GM21786 (cell line): ENCODE measurements around the gene FHIT.
A peak's percentile ranks its signal among the peaks of the same experiment; 100 is the strongest.
"Not testable (repeated sequence)": the region's sequence is repeated elsewhere in the genome, so short reads cannot be mapped to it uniquely, and the experiment has no call there.

Source experiments
- ATAC-seq: cut with Tn5 transposase; IDR thresholded peaks from one replicate; pipeline ENCODE4 v1.9.1; 2021; ENCODE audit not compliant: unreplicated experiment

Gene FHIT

DNA sequence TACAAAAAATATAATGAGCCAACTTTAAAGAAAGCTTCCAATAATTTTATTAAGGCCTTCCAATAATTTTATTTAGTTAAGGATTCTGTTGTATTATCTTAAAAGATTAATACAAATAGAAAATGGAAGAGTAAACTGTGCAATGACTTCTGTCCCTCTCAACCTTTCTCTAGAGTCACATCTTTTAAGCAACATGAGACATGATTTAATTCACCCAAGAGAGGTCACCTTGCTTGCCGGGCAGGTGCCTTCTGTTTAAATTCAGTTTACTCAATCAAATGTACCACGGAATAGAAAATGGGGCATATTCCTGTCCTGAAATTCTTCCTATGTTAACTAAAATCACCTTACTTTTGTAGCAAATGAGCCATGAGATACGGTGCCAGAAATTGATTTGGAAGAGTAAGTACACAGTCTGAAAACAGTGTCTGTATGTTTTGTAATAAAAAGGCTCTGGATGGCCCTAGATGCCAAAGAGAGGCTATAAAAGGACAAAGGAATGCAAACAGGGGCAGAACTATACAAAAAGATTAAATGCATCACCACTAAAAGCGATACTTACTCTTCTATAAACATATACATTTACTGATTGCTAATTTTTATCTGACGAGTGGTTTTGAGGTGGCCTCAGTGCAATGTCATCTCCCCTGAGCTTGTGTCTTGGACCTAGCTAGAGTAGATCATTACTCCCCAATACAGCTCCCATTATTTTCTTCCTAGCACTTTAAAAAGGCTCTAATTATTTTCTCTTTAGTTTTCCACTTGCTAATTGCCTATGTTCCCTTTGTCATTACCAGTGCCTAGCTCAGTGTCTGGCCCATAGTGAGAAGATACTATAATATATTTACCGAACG is 134.0 kb downstream of the FHIT start:
- no peak for ATAC-seq

DNA sequence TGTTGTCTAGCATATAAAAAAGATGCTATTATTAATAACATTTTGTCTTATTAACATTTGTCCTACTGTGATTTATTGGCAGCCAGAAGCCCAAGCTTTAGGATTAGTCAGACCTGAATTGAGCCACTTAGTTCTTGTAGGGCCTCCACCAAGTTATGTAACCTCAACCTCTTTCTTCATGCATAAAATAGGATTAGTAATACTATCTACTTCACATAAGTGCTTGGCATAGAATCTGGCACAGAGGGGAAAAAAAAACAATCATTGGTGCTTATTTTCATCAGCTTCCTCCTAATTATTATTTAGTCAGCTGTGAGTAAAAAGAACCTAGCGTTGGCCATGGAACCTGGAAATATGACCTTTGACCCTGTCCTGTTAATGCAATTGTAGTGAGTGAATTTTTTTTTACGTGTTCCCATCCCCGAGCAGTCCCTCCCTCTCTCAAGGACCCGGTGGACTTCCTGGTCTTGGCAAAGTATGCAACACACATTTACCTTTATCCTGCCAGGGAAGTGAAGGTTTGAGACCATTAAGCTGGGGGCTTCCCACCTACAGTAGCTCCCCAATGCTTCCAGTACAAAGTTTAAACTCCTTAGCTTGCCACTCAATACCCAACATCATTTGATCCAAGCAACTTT is 136.8 kb downstream of the FHIT start:
- no peak for ATAC-seq

DNA sequence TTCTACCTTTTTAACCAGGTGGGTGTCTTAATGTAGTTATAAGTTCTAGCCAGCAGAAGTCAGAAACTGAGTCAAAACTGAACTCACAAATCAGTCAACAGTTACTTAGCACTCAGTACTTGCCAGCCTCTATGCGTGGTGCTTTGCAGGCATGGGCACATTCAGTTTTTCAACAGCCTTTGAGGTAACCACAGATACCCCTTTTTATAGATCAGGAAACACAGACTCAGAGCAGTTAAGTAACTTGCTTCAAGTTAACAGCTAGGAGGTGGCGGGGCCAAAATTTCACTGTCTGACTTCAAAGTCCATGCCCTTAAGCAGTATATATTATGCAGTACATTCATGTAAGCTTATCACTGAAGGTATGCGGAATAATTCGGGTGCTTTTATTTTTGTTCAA is 139.4 kb downstream of the FHIT start:
- ATAC-seq = peak; percentile 67

DNA sequence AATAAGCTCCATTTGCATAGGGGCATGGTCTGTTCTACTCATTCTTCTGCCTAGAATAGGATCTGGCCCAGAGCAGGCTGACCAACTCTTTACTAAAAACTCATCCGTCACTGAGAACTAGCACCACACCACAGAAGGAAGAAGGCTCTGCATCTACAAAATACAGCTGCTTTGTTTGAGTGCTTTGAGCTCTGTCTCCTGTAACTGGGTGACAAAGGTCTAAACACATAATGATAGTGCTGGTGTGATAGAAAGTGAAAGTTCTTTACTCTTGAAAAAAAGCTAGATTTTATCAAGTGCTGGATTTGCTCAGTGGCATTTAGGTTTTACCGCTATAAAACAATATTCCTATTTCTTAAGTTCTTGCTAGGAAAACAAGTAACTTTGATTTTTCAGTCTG is 140.7 kb downstream of the FHIT start:
- peak; percentile 64 for ATAC-seq

DNA sequence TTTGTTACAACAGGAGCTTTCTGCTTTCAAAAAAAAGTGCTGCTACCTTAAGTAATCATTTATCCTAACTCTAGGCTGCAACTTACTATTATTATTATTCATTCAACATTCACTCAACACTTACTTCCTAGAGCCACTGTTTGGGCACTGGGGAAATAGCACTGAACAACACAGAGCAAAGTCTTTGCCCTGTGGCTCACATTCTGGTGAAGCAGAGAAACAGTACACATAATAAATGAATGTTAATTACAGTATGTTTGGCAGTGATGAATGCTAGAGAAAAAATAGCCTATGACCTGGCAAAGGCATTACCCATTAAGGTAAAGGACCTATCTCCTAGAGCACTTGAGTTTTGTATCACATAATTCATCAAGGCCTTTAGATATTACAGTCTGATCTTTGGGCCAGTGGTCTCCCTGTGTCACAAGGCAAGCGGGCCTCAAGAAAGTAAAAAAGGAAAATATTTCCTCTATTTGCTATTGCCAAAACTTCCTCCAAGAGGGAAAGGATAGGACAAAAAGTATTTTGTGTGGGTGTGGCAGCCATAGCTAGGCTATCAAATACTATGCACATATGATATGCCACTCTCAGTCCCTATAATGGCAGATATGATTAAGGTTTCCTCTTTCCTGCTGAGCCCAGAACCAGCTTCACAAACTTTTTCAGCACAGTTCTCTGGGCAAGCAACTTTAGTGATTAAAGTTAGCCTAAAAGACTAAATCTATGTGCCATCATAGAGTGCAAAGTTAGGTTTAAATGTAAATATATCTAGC is 142.8 kb downstream of the FHIT start:
- no peak for ATAC-seq

DNA sequence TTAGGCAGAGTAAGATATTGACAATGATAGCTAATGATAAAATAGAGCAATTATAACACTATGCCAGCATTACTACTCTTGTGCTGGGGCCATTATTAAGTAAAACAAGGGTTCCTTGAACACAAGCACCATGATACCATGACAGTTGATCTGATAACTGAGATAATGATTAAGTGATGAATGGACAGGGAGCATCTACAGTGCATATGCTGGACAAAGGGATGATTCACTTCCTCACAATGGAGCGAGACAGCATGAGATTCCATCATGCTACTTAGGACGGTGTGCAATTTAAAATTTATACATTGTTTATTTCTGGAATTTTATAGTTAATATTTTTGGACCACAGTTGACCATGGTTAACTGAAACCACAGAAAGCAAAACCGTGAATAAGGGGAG is 156.6 kb downstream of the FHIT start:
- ATAC-seq = no peak

DNA sequence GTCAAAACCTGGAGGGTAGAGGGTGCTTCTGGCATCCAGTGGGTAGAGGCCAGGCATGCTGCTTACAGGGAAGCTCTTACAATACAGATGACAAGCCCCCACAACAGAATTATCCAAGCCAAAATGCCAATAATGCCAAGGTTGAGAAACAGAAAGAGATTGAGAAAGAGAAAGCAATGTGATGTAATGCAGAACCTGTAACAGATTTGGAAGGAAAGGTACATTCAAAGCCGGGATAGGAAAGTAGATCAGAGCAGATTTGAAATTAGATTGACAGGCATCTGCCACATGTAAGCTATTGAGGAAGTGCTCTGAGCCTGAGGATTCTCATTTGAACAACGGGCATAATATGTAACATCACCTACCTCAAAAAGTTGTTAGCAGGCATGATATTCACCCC is 157.9 kb downstream of the FHIT start:
- no peak for ATAC-seq

DNA sequence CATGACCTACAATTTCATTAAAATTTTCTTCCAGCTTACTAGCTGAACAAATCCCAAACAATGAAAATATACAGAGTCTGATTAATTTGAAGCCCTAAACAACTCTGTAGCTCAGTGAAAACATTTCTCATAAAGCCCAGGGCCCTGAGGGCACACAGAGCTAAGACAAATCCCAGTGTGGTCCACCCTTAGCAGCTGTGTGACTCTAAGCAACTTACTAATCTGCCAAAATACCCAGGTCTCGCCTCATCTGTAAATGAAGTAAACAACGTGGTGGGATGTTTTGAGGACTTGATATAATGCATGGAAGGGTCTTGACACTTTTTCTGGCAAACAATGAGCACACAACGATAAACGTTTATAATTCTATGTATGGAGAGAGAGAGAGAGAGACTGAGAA is 158.4 kb downstream of the FHIT start:
- ATAC-seq = no peak

DNA sequence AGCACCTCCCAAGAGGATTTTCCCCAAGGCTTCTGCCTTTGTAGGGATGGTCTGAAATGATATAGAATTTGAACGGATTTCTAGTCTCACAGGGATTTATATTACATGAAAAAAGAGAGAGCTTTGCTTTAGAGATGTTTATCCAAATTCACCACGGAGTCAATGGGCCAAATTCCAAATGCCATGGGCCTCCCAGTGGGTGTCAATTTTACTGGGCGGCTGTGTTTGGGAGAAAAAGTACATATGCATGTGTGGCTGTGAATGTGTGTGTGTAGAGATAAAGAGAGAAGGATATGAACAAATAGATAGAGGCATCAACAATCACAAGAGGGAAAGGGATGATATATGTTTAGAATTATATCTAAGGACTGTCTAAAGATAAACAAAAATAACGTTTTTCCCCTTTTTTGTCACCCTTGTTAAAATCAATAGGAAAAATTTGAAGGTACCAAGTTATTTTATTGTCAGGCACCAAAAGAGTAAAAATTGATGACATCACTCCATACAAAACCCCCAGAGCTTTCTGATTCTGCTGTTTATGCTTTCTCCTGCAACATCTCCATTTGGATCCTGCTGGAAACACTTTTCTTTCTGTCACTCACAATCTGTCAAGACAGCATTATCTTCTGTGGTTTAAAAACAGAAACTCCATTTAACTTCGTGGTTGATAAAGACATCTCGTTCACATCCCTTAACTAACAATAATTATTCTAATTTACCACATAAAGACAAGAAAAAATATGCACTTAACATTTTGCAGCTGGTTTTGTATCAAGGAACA is 160.7 kb downstream of the FHIT start:
- no peak for ATAC-seq

DNA sequence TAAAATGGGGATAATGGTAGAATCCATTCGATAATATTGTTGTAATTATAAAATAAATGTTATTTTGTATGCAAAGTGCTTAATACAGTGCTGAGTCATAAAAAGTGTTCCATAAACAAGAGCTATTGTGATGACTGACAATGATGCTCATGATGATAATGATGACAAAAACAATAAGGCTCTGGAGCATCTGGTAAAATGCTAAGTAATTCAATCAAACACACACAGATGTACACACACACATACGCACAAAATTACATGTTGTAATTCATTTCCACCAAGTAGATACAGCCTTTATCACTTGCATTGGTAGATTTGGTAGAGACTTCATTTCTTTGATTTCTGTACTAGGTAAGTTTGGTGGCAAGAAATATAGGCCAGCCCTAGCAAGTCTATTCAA is 163.8 kb downstream of the FHIT start:
- ATAC-seq = no peak

DNA sequence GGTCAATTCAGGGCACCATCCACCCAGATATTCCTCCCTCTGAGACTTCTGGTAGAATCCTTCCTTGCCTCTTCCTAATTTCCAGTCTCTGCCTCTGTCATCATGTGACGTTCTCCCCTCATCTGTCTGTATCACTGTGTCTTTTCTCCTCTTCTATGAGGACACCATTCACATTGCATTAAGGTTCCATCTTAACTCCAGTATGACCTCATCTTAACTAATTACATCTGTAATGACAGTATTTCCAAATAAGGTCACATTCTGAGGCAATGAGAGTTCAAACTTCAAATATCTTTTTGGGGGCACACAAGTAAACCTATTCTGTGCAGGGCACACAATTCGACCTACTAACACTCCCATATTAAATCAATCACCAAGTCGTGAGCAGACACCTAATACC is 169.7 kb downstream of the FHIT start:
- no peak for ATAC-seq

DNA sequence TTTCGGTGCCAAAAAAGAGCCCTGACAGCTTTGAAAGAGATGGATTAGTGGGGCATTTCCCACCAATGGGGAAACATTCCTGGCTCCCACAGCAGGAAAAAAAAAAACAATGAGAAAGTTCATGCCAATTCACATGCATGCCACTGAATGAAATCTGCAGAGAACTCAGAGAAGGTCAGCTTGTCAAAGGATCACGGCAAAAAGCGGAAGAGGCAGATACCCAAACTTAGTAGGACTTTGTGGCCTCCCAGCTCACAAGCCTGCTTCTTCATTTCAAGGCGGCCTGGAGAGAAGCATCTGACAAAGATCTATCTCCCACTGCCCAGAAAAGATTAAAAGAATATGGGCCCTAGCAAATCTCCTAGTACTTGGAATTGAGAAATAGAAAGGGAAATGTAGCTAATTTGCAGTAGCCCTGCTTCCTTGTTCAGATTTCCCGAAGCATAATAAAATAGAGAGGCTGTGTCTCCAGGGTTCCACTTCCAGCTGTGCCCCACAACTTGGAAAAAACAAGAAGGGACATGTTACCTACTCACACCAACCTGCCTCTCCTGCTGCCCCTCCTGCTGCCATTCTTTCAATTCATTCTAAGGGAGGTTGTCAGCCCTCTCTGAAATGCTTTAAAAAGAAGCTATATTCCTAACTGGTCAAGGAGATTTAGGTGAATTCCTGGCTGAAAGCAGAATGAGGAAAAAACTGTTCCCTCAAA is 170.4 kb downstream of the FHIT start:
- no peak for ATAC-seq

DNA sequence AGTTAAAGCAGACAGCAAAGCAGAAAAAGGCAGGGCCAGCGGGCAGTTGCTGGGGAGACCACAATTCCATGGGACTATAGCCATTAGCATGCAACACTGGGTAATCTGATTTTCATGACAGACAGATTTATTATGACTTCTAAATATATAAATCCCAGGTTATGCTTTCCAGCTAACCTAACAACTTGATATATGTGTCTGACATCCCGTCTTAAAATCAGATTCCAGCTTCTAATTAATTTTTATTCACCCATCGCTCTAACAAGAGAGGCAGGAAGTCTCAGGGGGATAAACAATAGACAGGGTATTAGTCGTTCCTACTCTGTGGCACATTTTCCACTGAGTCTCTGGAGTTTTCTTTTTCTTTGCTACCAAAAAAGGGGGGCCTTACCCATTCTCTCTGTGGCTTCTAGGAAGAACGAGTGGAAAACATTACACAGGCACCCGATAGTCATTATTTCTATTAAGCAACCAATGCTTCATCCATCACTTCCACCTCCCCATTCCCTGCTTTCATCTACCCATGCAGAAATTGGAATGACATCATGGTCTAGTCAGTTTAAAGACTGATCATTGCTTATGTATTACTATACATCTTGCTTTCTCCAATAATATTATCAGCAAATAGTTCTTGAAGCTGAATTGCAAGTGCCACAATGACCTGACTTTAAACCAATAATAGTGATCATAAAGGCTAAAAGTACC is 173.1 kb downstream of the FHIT start:
- no peak for ATAC-seq

DNA sequence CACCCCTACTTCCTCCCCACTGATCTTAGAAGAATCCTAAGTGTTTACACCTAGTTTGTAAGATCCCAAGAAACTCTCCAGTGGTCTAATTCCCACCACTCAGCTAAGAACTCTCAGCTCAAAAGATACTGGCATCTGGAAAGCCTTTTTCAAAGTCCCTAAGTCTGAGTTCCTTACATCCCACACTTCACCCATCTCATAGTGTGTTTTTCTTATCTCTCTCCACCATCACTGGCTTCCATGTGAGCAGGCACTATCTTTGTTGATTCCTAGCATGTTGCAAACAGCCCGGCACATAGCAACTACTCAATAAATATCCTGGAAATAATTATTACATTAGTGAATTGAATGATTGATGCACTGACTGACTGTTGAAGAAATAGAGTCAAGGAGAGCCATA is 173.7 kb downstream of the FHIT start:
- ATAC-seq = no peak

DNA sequence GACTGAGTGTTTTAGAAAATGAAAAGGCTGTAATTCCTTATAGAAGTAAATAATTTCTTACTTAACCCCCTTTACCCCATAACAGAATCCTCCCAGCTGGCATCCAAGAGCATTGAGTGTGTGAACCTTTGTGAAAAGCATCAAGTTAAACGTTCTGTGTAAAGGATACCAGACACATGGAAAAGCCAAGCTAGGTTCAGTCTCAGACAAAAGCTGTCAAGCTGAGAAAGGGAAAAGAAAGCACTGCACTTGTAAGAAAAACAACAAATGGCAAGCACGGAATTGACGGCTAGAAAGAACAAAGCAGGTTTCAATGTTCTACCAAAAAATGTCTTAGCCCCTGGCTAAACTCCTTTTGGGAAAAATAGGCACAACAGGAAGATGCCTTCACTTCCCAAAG is 176.5 kb downstream of the FHIT start:
- no peak for ATAC-seq

DNA sequence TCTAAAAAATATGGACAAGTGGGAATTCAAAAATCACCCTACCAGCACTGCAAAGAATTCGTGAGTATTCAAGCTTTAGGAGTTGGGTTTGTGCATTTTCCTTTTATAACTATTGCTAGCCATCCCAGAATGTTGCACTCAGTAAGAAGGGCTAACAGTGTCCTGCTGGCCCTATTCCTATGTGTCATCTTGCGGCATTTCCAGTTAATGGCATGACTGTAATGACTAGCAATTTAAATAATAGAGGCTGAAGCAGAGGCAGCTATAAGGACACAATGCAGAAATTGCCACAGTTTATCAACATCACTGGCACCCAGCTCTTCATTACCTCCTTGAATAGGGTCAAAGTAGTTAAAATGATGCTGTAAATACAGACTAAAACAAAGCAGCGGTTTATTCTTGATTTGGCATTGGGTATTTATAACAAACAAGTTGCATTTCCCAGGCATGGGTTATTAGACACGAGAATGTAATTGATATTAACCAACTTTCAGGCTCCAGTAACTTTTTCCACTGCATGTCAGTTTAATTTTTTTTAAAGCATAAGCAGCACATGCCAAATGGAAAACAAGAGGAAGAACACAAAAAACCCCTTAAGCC is 177.6 kb downstream of the FHIT start:
- no peak for ATAC-seq

DNA sequence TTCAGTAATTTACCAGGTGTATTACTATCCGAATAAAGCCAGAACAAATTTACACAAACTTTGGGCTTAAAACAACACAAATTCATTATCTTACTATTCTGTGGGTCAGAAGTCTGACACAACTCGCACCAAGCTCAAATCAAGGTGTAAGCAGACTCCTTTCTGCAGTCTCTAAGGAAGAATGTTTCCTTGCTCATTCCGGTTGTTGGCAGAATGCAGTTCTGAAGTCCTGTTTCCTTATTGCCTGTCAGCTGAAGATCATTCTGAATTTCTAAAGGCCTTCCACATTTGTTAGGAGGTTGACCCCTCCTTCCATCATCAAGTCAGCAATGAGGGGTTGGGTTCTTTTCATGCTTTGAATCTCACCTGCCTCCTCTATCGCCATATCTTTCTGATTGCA is 183.2 kb downstream of the FHIT start:
- no peak for ATAC-seq

DNA sequence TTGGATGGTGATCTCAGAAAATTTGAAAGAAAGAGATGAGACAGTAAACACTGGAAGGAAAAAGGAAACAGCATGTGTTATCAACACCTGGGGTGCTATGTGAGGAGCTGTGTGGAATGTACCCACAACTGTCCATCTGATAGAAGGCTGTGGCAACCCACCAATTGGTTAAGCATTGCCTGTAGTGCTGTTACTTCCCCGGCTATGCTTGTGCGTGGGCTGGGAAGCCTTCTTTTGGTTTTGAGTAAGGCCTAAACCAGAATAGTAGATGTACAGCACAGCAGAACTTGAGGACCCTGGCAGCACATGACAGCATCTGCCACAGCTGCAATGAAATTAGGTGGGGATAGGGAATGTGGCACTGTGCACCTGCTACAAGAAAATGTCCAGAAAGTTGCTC is 184.5 kb downstream of the FHIT start:
- no peak for ATAC-seq

DNA sequence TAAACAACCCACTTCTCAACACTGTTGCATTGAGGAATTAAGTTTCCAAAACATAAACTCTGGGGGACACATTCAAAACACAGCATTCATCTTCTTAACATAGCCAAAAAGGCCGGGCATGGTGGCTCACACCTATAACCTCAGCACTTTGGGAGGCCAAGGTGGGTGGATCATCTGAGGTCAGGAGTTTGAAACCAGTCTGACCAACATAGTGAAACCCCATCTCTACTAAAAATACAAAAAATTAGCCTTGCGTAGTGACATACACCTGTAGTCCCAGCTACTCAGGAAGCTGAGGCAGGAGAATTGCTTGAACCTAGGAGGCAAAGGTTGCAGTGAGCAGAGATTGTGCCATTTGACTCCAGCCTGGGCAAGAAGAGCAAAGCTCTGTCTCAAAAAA is 185.0 kb downstream of the FHIT start:
- ATAC-seq = not testable (repeated sequence)
